Stimulated activated CD8-positive, alpha-beta memory T cell treated with anti-CD3 and anti-CD28 coated beads, Interleukin-4, amount 100 ng/mL, for 24 hours (primary cell): ENCODE data around the gene STAC2.
A peak's percentile ranks its signal among the peaks of the same experiment; 100 is the strongest.

Source experiments
- DNase-seq: peaks from one replicate; pipeline ENCODE4 v3.0.0-alpha.2; 2020; ENCODE audit warnings: low read depth

Gene STAC2

DNA sequence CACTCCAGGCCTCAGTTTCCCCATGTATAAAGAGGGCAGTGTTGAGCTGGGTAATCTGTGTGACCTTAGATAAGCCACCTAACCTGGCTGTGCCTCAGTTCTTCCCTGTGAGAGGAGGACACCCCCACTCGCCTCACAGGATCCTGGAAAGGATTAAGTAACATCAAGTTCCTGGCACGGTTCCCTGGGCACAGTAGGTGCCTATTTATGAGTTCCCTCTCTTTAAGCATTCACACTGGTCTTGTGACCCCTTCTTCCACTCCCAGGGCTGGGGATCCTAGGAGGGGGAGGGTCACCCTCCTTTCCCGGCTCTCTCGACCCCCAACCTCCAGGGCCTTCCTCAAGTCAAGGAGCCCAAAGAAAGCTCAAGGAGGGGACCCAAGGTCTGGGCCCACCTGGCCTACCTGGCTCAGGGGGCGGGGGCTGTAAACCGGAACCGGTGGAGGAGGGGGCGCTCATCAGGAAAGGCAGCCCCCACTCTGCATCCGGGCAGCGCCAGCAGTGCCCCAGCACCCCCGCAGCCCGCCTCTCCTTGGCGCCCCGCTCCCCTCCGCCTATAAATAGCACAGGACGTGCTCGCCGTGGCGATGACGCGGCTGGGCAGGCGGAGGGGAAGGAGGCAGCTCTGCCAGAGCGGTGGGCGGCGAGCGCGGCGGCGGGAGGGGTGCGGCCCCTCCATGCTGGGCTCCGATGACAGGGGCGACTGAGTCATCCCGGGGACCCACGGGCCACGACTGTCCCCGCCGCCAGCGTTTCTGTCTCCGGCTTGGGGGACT is 16.2 kb downstream of the STAC2 start:
- DNase-seq, result peak; percentile 73

DNA sequence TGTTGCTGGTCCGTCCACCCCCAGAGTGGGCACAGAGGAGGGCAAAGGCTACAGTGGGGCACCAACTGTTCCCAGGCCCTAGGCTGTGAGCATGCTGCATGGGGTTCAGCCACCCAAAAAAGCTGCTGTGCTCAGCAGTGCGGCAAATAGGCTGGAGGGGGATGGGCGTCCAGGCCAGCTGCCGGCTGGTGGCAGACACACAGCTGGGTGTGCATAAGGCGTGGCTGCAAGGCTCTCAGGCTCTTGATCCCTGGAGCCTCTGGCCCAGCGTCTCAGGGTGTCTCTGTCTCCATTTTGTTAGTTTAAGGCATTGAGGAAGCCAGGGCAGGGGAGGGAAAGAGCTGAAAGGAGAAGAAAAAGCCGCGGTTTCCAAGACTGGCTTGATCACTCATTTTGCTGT is 16.9 kb downstream of the STAC2 start:
- no peak for DNase-seq

DNA sequence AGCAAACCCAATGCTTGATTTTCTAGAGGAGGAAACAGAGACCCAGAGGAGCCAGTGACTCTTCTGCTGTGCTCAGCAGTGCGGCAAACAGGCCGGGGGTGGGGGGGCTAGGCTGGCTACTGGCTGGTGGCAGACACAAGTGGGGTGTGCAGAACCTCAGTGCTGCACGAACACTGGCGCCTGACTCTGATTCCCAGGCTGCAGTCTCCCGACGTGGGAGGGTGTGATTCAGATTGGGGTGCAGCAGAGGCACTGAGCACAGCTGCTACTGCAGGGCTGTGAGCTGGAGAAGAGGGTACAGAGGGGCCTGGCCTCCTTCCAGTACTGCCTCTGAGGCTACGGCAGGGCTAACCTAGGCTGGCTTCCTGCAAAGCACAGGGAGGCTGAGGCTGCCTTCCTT is 17.6 kb downstream of the STAC2 start:
- DNase-seq, result no peak

DNA sequence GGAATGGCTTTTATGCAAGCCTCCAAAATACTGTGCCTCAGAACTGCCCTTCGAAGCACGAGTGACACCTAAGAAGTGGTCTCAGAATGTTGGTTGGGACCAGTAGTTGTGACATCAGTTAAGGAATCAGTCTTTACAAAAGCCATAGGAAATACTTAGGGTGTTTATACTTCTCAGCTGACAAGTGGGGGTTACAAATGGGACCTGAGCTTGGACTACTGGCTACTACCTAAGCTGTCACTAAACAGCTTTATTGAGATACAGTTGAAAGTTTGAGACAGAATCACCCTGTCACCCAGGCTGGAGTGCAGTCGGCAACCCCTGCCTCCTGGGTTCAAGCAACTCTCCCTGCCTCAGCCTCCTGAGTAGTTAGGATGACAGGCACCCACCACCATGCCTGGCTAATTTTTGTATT is 20.6 kb downstream of the STAC2 start:
- no peak for DNase-seq

- no peak for DNase-seq
These were observed 21.5 kb downstream of the STAC2 start for GRCh38 chr17:39204245-39204644.

- DNase-seq, result no peak
These were observed 24.7 kb downstream of the STAC2 start for GRCh38 chr17:39200957-39201510.

- DNase-seq, result peak; percentile 62
These were observed 25.5 kb downstream of the STAC2 start, which contains the start of gene RPL19 for GRCh38 chr17:39200070-39200879. Gene RPL19, plus strand, starts transcription at chr17:39200283. Its CDS starts 62 bp downstream, at chr17:39200345.

GRCh38 chr17:39199820-39200069 is 26.0 kb downstream of the STAC2 start:
- DNase-seq, result peak; percentile 81

- no peak for DNase-seq
These were observed 27.6 kb downstream of the STAC2 start for GRCh38 chr17:39198186-39198566.

GRCh38 chr17:39197380-39198185 is 28.2 kb downstream of the STAC2 start, which contains the start of gene CACNB1:
Gene CACNB1, minus strand, starts transcription at chr17:39197669. Its CDS starts 174 bp downstream, at chr17:39197495.
- peak; percentile 58 for DNase-seq

DNA sequence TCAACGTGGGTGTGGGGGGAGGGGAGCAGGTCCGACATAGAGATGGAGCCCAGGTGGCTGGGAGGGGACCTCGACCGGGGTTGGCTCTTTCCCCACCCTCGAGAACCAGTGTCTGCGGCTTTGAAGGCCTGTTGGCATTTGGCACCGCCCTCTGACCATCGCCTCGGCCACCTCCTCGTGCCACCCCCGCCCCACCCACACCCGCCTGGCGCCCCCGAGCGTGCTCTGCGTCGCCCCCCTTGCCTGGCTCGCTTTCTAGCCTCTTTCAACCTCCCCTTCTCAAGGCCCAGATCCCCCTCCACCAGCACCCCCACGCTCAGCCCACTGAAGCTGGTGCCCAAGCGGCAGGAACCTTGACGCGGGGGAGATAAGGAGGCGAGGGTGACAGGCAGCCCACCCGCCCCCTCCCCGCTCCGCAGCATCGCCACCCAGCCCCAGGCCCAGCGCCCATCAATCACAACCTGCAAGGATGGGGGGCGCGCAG is 28.9 kb downstream of the STAC2 start:
- no peak for DNase-seq

GRCh38 chr17:39196241-39196807 is 29.4 kb downstream of the STAC2 start:
- no peak for DNase-seq

- DNase-seq, result no peak
These were observed 30.1 kb downstream of the STAC2 start for GRCh38 chr17:39195568-39196160.

GRCh38 chr17:39194985-39195524 is 30.7 kb downstream of the STAC2 start:
- DNase-seq, result no peak

DNA sequence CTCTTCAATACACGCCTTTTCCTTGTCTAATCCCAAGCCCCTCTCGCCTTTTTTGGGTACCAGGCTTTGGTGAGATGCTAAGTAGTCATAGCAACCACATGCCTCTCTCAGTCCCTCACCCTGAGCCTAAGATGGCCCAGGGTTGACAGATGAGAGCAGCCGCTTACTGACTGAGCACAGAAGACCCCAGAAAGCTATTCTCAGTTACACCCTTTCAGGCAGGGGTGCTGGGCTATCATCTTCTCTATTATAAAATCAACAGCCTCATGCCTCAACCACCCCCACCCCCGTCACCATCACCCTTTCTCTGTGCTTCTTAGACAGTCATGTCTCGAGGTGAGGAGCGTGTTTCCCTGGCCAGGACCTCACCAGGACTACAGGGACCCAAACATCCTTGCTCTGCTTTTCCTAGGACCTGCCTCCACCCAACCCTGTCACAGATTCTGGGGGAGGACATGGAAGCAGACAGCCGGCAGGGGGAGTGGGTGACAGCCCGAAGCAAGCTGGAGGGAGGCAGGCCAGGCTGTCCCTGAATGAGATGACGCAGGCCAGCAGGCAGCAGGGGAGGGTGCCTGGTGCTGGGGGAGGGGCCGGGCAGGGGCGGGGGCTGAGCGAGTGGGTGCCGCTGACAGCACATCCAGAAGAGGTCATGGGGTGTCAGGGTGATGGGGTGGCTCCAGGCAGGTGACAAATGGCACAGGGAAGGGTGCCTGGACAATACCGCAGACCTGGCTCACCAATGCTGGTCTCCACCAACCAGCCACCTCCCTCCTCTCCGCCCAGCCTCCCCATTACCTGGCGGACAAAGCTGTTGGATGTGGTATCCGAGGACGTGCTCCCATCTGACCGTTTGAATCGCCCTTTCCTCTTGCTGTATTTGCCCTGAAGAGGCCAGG is 31.4 kb downstream of the STAC2 start:
- DNase-seq, result no peak

DNA sequence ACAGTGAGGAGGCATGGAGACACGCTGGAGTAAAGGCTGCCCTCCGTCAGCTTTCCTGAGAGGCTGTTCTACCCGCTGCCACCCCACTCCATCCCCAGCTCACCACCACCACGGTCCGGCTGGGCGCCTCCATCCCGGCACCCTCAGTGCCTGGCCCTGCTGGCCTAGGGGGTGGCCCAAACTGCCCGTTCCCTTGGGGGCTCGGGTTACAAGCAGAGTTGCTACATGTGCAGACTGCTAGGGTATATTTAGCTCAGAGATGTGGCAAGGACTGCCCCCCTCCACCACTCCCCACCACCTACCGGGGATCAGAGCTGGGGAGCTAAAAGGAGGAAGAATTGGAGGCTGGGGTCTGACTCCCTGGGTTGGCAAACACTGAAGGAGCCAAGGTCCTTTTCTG is 32.4 kb downstream of the STAC2 start:
- no peak for DNase-seq

- no peak for DNase-seq
These were observed 32.8 kb downstream of the STAC2 start for GRCh38 chr17:39192901-39193300.

- no peak for DNase-seq
These were observed 33.8 kb downstream of the STAC2 start for GRCh38 chr17:39191750-39192510.

GRCh38 chr17:39187152-39187830 is 38.5 kb downstream of the STAC2 start:
- no peak for DNase-seq
